GM06990 (cell line): Measurements from ENCODE around the gene DNPH1.

Experiments used
- DNase-seq: peaks from one replicate; pipeline ENCODE4 v3.0.0-alpha.2; 2011; ENCODE audit not compliant: insufficient read length; ENCODE audit errors: extremely low read depth
- H3K27me3 ChIP-seq: replicated peaks from 2 replicates; pipeline ENCODE4 v1.6.0; 2011; ENCODE audit warnings: low read length; ENCODE audit not compliant: control insufficient read depth, insufficient read depth
- H3K36me3 ChIP-seq: 2 replicates; pipeline ENCODE4 v1.5.1; 2011; ENCODE audit warnings: low read length; ENCODE audit not compliant: control insufficient read depth, insufficient read depth
- H3K4me3 ChIP-seq: replicated peaks from 2 replicates; pipeline ENCODE4 v1.5.1; 2011; ENCODE audit warnings: low read depth, mild to moderate bottlenecking, control low read depth, low read length
- TF ChIP-seq, protein P1 (sequence below): IDR thresholded peaks from 2 replicates; pipeline ENCODE4 v1.5.1; 2011; ENCODE audit warnings: low read length, control low read depth, mild to moderate bottlenecking, inconsistent platforms; ENCODE audit not compliant: insufficient read depth, poor library complexity, severe bottlenecking

The DNPH1 gene

GRCh38 chr6:43189776-43190304, 39.4 kb downstream of the DNPH1 start:
- TF ChIP-seq, protein P1, sequence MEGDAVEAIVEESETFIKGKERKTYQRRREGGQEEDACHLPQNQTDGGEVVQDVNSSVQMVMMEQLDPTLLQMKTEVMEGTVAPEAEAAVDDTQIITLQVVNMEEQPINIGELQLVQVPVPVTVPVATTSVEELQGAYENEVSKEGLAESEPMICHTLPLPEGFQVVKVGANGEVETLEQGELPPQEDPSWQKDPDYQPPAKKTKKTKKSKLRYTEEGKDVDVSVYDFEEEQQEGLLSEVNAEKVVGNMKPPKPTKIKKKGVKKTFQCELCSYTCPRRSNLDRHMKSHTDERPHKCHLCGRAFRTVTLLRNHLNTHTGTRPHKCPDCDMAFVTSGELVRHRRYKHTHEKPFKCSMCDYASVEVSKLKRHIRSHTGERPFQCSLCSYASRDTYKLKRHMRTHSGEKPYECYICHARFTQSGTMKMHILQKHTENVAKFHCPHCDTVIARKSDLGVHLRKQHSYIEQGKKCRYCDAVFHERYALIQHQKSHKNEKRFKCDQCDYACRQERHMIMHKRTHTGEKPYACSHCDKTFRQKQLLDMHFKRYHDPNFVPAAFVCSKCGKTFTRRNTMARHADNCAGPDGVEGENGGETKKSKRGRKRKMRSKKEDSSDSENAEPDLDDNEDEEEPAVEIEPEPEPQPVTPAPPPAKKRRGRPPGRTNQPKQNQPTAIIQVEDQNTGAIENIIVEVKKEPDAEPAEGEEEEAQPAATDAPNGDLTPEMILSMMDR: no peak
- no peak overlapping the region for H3K4me3 ChIP-seq
- peaks cover 24% of the 10 kb centered on the region for H3K36me3 ChIP-seq
- DNase-seq: no peak
- H3K27me3 ChIP-seq: no peaks in the 10 kb centered on the region

DNA sequence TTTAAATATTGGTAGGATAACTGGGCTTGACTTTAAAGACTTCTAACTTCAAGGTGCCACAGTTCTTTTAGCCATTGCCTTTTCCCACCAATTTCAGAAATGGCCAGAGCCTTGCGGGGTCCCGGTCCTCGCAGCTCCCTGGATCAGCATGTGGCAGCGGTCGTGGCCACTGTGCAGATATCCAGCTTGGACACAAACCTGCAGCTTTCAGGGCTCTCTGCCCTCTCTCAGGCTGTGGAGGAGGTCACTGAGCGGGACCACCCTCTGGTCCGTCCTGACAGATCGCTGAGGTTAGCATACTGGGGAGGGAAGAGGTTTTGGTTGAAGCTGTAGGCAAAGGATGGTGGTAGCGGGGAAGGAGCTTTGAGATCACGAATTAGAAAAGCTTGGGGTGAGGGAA, 40.9 kb downstream of the DNPH1 start:
- Histone ChIP-seq H3K27me3 (no peaks in the 10 kb centered on the region), H3K36me3 (peaks cover 22% of the 10 kb centered on the region), H3K4me3 (no peak overlapping the region)
- DNase-seq: no peak
- TF ChIP-seq, protein P1: no peak

- Histone ChIP-seq H3K36me3 (peaks cover 20% of the 10 kb centered on the region), H3K27me3 (no peaks in the 10 kb centered on the region), H3K4me3 (no peak overlapping the region)
- TF ChIP-seq, protein P1: no peak
- no peak for DNase-seq
Measured at GRCh38 chr6:43187821-43188220, 41.5 kb downstream of the DNPH1 start.

GRCh38 chr6:43186706-43187105, 42.6 kb downstream of the DNPH1 start:
- DNase-seq: no peak
- TF ChIP-seq, protein P1: no peak
- peaks cover 18% of the 10 kb centered on the region for H3K36me3 ChIP-seq
- no peak overlapping the region for H3K4me3 ChIP-seq
- no peaks in the 10 kb centered on the region for H3K27me3 ChIP-seq

GRCh38 chr6:43186019-43186418, 43.3 kb downstream of the DNPH1 start:
- no peak for DNase-seq
- Histone ChIP-seq H3K27me3 (no peaks in the 10 kb centered on the region), H3K4me3 (no peak overlapping the region), H3K36me3 (peaks cover 19% of the 10 kb centered on the region)
- TF ChIP-seq, protein P1: no peak

DNA sequence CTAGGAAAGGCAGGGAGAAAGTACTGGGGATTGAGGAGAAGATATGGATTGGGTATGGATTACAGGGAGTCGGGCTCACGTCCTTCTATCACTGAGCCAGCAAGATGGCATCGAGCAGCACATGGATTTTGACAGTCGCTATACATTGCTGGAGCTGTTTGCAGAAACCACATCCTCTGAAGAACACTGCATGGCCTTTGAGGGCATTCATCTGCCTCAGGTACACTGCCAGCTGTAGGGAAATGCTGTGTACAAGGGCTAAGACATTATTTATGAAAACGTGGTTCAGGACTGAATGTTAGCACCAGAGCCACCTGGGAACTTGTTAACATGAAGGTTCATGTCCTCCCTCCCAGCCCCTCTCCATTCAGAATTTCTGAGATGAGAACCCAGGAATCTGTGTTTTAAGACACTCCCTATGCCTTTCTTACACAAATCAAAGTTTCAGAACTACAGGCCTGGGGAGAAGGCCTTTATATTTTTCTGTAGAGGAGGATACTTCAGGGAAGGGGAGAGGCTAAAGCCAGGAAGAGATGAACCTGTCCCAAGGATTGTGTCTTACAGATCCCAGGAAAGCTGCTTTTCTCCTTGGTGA, 43.8 kb downstream of the DNPH1 start:
- TF ChIP-seq, protein P1: no peak
- peaks cover 20% of the 10 kb centered on the region for H3K36me3 ChIP-seq

More for the DNA sequence above, 43.8 kb downstream of the DNPH1 start:
- no peaks in the 10 kb centered on the region for H3K27me3 ChIP-seq
- H3K4me3 ChIP-seq: no peak overlapping the region
- no peak for DNase-seq
